AG04450 (cell line): ENCODE measurements around the gene FOXE3. TPM values are rescaled to one million over a fixed set of nuclear protein-coding genes. Genes with fewer than 3 reads are reported as not detected.
A peak's percentile ranks its signal among the peaks of the same experiment; 100 is the strongest.
"Not testable (repeated sequence)": the region's sequence is repeated elsewhere in the genome, so short reads cannot be mapped to it uniquely, and the experiment has no call there.

ENCODE experiments used
- CTCF ChIA-PET: fragments of 300-600, 350-600 bp; formaldehyde crosslinking; extraction: SDS; loops from one replicate; lab custom pipeline; 2022; ENCODE audit warnings: antibody characterized with exemption, inconsistent platforms; lab: Charles Lee
- POLR2A ChIA-PET: fragments of 350-600 bp; formaldehyde crosslinking; extraction: SDS; loops from one replicate; lab custom pipeline; 2021; ENCODE audit warnings: antibody characterized with exemption, inconsistent platforms; lab: Yijun Ruan, JAX
- DNase-seq: peaks from one replicate; pipeline ENCODE4 v3.0.0-alpha.2; 2011; ENCODE audit warnings: low read depth, low spot score
- H3K27ac ChIP-seq: one replicate; pipeline ENCODE4 v1.5.1; 2012; ENCODE audit warnings: low read depth, low read length, control low read depth
- H3K27me3 ChIP-seq: one replicate; pipeline ENCODE4 v1.6.0; 2012; ENCODE audit warnings: low read length; ENCODE audit not compliant: control insufficient read depth, insufficient read depth
- H3K4me3 ChIP-seq: 2 replicates; pipeline ENCODE4 v1.5.1; 2011; ENCODE audit warnings: mild to moderate bottlenecking, low read depth, low read length, control low read depth
- H3K9me3 ChIP-seq: 2 replicates; pipeline ENCODE4 v1.5.1; 2012; ENCODE audit warnings: low read length; ENCODE audit not compliant: control insufficient read depth, insufficient read depth
- polyA plus RNA-seq: library from polyadenylated mRNA; depleted of rRNA; stranded (reverse); fragments of >200 nt; gene quantifications from 2 replicates; pipeline ENCODE4 v1.2.3, GENCODE V29; 2011
- TF ChIP-seq, protein P1 (sequence below): IDR thresholded peaks from 2 replicates; pipeline ENCODE4 v1.5.1; 2011; ENCODE audit warnings: low read depth, low read length, control low read depth, inconsistent platforms

FOXE3 gene
- polyA plus RNA-seq, 1 experiment: not detected

DNA sequence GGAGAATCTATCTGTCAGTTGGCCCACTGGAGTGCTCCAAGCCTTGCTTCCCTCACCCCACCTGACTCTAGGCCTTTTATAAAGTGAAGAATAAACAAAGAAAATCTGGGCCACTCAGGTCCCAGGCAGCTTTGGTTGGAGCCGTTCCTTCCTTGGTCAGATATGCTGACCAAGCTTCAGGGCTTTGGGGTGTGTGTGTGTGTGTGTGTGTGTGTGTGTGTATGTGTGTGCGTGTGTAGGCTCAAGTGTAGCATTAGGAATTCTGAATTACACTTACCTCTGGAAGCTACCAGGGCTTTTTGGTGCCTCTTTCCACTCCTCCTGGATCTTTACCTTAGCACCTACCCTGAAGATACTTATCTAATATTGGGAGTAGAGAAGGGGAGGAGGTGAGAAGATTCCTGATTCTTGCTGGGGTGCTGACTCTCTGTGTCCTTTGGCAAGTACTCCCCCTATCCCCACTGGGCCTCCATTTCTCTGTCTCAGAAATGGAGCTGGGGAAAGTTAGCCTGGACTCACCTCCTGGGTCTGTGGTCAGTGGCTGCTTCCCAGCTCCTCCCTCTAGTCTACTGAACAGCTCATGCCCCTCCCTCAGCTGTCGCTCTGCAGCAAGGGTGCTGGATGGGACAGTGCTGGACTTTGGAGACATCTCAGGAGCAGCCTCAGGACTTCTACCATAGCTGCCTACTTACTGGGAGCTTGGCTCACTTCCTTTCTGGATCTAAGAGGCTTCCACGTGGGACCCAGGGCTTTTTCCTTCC, 32.6 kb downstream of the FOXE3 start:
- ChIA-PET POLR2A (interaction anchor here (0.5 kb wide), 1 partner anchor 7 kb away, joined by 3 read pairs; no protein-coding TSS in a partner anchor), CTCF (interaction anchor here (1.1 to 3.9 kb wide), 5 partner anchors 12 to 278 kb away, joined by 3 to 44 read pairs (median 14); partner anchors contain the start of gene FOXD2)
- Histone ChIP-seq H3K4me3 (no peak overlapping the region), H3K9me3 (no peaks in the 10 kb centered on the region; the same call in 1 of the 2 replicates), H3K27me3 (peaks cover 78% of the 10 kb centered on the region), H3K27ac (no peak overlapping the region)
- TF ChIP-seq, protein P1, sequence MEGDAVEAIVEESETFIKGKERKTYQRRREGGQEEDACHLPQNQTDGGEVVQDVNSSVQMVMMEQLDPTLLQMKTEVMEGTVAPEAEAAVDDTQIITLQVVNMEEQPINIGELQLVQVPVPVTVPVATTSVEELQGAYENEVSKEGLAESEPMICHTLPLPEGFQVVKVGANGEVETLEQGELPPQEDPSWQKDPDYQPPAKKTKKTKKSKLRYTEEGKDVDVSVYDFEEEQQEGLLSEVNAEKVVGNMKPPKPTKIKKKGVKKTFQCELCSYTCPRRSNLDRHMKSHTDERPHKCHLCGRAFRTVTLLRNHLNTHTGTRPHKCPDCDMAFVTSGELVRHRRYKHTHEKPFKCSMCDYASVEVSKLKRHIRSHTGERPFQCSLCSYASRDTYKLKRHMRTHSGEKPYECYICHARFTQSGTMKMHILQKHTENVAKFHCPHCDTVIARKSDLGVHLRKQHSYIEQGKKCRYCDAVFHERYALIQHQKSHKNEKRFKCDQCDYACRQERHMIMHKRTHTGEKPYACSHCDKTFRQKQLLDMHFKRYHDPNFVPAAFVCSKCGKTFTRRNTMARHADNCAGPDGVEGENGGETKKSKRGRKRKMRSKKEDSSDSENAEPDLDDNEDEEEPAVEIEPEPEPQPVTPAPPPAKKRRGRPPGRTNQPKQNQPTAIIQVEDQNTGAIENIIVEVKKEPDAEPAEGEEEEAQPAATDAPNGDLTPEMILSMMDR: no peak
- DNase-seq: no peak

DNA sequence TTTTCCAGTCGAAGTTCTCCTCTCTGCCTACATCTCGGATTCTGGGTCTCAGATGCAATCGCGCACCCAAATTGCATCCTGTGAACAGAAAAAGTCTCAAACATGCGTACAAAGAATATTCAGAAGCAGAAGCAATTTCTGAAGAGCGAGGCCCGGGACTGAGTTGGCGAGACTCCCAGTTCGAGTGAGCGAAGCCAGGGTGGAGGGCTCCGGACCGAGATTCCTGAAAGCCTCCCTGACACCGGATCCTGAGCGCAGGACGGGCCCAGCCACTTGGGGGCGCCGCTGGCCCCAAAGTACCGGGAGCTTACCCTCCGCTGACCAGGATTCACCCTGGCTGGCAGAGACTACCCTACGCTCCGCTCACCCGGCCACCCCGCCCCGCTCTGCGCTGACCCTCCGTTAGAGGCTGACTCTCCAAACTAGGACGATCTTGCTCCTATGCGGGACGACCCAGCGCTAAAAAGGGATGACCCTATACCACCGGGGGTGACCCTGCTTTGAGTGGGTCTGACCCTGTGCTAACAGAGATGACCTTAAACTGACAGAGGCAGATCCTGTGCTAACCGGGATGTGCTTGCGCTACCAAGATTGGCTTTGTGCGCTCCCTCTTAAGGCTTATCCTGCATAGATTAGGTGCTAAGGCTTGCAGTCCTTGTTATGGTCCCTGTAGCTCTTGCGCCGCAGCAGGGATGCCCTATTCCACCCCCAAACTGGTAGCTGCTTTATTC, 33.9 kb downstream of the FOXE3 start:
- TF ChIP-seq, protein P1: peak; percentile 45
- ChIA-PET CTCF (interaction anchor here (1.0 to 3.9 kb wide), 6 partner anchors 8 to 276 kb away, joined by 3 to 44 read pairs (median 8); partner anchors contain the start of gene FOXD2), POLR2A (no interaction called here)
- Histone ChIP-seq H3K9me3 (no peaks in the 10 kb centered on the region; the same call in 1 of the 2 replicates), H3K27me3 (peaks cover 64% of the 10 kb centered on the region), H3K27ac (no peak overlapping the region), H3K4me3 (no peak overlapping the region)
- DNase-seq: no peak

DNA sequence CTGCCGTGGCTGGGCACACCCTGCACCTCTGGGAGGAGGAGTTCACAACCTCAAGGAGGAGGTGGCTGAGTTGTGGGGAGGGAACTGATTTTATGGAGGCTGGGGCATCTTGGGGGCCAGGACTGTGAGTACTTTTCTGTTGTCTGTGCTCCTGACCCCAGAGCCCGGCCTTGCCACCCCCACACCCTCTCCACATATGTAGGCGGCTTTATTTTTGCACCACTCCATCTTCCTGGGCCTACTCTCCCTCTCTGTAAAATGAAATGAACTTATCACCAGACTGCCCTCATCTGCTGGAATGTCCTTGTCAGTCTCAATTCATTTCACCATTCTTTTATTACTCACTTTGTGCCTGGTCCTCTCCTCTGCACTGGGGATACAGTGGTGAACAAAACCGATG, 34.5 kb downstream of the FOXE3 start:
- CTCF ChIA-PET: interaction anchor here (0.6 to 3.9 kb wide), 6 partner anchors 10 to 276 kb away, joined by 3 to 44 read pairs (median 10); partner anchors contain the start of gene FOXD2
- POLR2A ChIA-PET: no interaction called here
- Histone ChIP-seq H3K27ac (no peak overlapping the region), H3K9me3 (no peaks in the 10 kb centered on the region; the same call in 1 of the 2 replicates), H3K4me3 (no peak overlapping the region), H3K27me3 (peaks cover 58% of the 10 kb centered on the region)
- DNase-seq: no peak
- TF ChIP-seq, protein P1: no peak

DNA sequence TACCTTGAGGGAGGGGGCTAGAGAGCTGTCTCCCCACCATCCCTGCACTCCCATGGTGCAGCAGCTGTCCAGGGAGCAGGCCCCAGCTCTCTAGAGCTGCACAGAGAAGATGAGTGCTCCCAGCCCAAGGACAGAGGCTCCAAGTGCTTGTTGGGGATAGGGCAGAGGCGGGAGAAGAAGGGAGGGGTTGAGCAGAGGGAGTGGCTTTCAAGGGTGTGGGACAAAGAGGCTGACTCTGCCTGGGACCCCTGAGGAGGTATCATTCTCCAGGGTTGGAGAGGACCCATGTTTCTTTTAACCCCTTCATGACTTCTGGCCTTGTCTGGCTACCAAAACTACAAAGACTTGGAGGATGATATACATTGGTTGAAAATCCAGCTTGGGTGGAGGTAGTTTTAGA, 36.3 kb downstream of the FOXE3 start:
- TF ChIP-seq, protein P1: no peak
- ChIA-PET CTCF (interaction anchor here (1.8 kb wide), 1 partner anchor 15 kb away, joined by 13 read pairs; the partner anchor contains the start of gene FOXD2), POLR2A (no interaction called here)
- Histone ChIP-seq H3K9me3 (no peaks in the 10 kb centered on the region; the same call in 1 of the 2 replicates), H3K27me3 (peaks cover 40% of the 10 kb centered on the region), H3K4me3 (no peak overlapping the region), H3K27ac (no peak overlapping the region)
- DNase-seq: no peak

DNA sequence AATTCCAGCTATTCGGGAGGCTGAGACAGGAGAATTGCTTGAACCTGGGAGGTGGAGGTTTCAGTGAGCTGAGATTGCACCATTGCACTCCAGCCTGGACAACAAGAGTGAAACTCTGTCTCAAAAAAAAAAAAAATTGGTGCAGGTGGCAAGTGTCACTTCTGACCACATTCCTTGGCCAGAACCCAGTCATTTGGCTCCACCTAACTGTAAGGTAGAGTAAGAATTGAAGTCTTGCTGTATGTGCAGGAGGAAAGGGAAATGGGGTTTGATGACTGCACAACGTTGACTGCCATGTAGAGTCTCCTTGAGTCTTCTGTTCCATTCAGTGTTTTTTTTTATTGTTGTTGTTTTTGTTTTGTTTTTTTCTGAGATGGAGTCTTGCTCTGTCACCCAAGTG, 37.8 kb downstream of the FOXE3 start:
- peaks cover 29% of the 10 kb centered on the region for H3K27me3 ChIP-seq
- CTCF ChIA-PET: interaction anchor here (1.8 kb wide), 1 partner anchor 16 kb away, joined by 13 read pairs; the partner anchor contains the start of gene FOXD2
- POLR2A ChIA-PET: interaction anchor here (0.6 kb wide), 1 partner anchor 96 kb away, joined by 4 read pairs; no protein-coding TSS in a partner anchor

More for the DNA sequence above, 37.8 kb downstream of the FOXE3 start:
- not testable (repeated sequence) for H3K4me3 ChIP-seq, H3K27ac ChIP-seq, H3K9me3 ChIP-seq, DNase-seq
